ENCODE data around the gene DENND1C. TPM values are rescaled to one million over a fixed set of nuclear protein-coding genes. Genes with fewer than 3 reads are reported as not detected.

The DENND1C gene
- total and polyA plus RNA-seq, 8 donors, result 6.7 to 22.1 (median 18.8) TPM

DNA sequence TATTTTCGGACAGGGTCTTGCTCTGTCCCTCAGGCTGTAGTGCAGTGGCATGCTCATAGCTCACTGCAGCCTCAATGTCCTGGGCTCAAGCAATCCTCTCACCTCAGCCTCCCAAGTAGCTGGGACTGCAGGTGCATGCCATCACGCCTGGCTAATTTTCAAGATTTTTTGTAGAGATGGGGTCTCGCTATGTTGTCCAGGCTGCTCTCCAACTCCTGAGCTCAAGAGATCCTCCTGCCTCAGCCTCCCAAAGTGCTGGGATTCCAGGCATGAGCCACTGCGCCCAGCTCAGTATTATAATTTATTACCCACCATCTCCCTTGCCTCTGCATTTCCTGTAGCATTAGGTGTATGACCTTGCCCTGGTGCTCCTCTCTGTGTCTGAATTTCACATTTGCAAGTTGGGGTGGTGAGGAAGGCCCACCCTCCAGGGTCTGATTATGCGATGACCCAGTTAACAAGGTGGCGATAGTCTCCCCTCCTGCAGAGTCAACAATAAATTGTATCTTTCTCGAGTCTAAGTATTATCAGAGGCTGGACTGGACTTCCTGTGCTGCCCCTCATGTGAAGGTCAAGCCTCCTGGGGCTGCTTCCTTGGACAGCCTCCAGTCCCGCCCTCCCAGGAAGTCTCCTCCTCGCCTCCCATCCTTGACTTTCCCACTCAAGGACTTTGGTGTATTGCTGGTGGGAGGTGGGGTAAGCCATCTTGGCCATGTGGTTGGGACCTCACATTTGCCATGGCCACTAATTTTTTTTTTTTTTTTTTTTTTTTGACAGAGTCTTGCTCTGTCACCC lies 22.0 kb upstream of the DENND1C start:
- DNase-seq (no peak), ATAC-seq (no peak)
- Histone ChIP-seq H3K4me3 (no peak overlapping the region), H3K27ac (no peak overlapping the region), H3K4me1 (peaks cover 6 to 11% of the 10 kb centered on the region in 2 donors), H3K9me3 (no peaks in the 10 kb centered on the region), H3K27me3 (peaks cover 23 to 58% of the 10 kb centered on the region in 2 donors), H3K36me3 (no peaks in the 10 kb centered on the region)
- TF ChIP-seq, protein P1, sequence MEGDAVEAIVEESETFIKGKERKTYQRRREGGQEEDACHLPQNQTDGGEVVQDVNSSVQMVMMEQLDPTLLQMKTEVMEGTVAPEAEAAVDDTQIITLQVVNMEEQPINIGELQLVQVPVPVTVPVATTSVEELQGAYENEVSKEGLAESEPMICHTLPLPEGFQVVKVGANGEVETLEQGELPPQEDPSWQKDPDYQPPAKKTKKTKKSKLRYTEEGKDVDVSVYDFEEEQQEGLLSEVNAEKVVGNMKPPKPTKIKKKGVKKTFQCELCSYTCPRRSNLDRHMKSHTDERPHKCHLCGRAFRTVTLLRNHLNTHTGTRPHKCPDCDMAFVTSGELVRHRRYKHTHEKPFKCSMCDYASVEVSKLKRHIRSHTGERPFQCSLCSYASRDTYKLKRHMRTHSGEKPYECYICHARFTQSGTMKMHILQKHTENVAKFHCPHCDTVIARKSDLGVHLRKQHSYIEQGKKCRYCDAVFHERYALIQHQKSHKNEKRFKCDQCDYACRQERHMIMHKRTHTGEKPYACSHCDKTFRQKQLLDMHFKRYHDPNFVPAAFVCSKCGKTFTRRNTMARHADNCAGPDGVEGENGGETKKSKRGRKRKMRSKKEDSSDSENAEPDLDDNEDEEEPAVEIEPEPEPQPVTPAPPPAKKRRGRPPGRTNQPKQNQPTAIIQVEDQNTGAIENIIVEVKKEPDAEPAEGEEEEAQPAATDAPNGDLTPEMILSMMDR (IDR thresholded peaks at IDR 0.05), result no peak
- intact Hi-C loops (cut with DNase I), result no loop called here

DNA sequence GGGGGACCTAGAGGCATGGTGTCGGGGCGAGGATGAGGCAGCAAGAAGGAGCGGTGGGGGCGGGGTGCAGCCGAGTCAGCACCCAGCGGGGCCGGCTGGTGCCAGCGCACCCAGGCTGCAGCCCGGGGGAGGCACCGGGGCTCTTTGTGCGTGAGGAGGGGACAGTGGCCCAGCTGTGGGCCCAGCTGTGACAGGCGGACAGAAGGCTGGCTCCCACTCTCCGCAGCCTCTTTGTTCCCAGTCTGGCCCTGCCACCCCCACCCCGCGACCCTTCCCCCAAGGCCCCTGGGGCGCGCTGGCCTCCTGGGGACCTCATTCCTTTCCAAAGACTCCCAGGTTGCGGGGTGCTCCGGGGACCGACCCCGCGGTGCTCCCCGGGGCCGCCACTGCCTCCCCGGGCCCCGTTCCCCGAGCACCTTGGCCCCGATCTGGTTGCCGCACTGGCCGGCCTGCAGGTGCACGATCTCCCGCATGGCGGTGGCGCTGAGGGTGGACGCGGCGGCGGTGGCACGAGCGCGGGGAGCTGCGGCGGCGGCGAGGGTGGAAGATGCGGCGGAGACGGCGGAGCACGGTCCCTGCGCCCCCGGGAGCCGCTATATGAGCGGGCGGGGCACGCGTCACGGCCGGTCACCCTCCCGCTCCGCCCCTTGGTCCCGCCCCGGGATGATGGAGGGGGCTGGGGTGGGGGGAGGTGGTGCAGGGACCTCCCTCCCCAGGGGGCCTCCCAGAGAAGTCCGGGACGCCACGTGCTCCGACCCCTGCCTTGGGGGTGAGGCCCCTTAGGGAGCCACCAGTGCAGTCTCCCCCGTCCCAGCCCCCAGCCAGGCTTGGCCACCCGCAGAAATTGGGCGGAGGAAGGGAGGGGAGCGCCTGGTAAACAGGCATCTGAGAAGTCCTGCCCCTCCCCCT lies 20.4 kb upstream of the DENND1C start, which contains the start of gene TUBB4A:
TUBB4A (minus strand) TSS at position 570 of the 909 bp plus-strand sequence; CDS start at position 473, 97 bp downstream.
- peak; percentile 48 for ATAC-seq
- H3K36me3 ChIP-seq, result no peaks in the 10 kb centered on the region
- peak within 1 kb of the TSS; percentile 15 to 20 for H3K4me3 ChIP-seq
- H3K9me3 ChIP-seq, result no peaks in the 10 kb centered on the region
- peaks cover 23 to 58% of the 10 kb centered on the region in 2 donors for H3K27me3 ChIP-seq
- DNase-seq, result no peak
- TF ChIP-seq, protein P1 (IDR thresholded peaks at IDR 0.05), result no peak
- intact Hi-C loops (cut with DNase I), result no loop called here
- H3K4me1 ChIP-seq, result peaks cover 6 to 11% of the 10 kb centered on the region in 2 donors
- H3K27ac ChIP-seq, result no peak within 1 kb of the TSS

DNA sequence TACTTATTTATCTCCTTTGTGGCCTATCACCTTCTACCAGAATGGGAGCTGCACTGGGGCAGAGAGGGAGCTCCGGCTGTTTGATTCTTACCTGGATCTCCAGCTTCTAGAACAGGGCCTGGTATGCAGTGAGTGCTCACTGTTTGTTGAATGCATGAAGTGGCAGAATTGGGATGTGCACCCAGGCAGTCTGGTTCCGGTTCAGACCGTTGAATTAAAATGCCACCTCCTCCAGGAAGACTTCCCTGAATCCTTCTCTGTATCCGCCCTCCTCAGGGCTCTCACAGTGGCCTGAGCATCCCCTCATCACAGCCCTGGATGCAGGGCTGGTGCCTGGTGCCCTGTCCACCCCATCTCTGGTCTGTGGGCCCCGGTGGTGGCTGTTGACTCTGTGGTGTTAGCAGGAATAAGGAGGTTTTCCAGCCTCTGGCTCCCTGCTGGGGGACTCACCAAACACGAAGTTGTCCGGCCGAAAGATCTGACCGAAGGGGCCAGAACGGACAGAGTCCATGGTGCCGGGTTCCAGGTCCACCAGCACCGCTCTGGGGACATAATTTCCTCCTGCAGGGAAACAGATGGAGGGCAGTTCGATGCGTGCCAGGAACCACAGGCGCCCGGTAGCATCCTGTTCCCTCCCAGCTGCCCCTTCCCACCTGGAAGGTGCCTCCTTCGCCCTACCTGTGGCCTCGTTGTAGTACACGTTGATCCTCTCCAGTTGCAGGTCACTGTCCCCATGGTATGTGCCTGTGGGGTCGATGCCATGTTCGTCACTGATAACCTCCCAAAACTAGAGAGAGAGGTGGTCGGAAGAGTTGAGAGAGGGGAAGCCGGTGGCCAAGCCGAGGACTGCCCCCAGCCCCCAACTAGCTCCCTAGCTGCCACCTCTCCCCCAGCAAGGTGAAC lies 19.5 kb upstream of the DENND1C start:
- Histone ChIP-seq H3K9me3 (no peaks in the 10 kb centered on the region), H3K4me3 (no peak overlapping the region), H3K36me3 (no peaks in the 10 kb centered on the region), H3K27me3 (peaks cover 23 to 58% of the 10 kb centered on the region in 2 donors), H3K27ac (no peak overlapping the region), H3K4me1 (peaks cover 6 to 11% of the 10 kb centered on the region in 2 donors)
- ATAC-seq (no peak), DNase-seq (no peak)
- intact Hi-C loops (cut with DNase I), result no loop called here
- TF ChIP-seq, protein P1 (IDR thresholded peaks at IDR 0.05), result no peak

DNA sequence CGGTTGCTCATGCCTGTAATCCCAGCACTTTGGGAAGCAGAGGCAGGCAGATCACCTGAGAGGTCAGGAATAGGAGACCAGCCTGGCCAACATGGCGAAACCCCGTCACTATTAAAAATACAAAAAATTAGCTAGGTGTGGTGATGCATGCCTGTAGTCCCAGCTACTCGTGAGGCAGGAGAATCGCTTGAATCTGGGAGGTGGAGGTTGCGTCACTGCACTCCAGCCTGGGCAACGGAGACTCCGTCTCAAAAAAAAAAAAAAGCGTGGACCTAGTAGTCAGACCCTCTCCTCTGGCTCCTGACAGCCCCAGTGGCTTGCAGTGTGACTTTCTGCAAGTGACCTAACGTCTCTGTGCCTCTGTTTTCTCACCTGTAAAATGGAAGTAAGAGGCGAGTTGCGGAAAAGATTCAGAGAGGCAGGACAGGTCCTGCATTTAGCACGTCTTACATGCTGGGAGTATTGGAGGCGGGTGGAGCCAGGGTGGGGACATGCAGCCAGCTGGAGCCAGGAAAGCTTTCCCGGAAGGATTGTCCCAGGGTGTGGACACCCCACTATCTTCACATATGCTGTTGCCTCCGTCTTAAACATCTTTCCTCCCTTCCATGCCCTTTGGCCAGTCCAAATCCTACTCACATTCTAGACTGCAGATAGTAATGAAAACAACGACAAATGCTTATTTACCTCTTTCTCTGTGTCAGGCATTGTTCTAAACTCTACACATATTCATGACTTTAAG lies 17.6 kb upstream of the DENND1C start:
- H3K36me3 ChIP-seq, result no peaks in the 10 kb centered on the region
- ATAC-seq (no peak), DNase-seq (no peak)
- no peak overlapping the region for H3K27ac ChIP-seq
- no peak overlapping the region for H3K4me3 ChIP-seq
- TF ChIP-seq, protein P1 (IDR thresholded peaks at IDR 0.05), result no peak
- H3K27me3 ChIP-seq, result peaks cover 23 to 55% of the 10 kb centered on the region in 2 donors
- intact Hi-C loops (cut with DNase I), result no loop called here
- H3K9me3 ChIP-seq, result no peaks in the 10 kb centered on the region
- peaks cover 6 to 11% of the 10 kb centered on the region in 2 donors for H3K4me1 ChIP-seq

Data from left lung (tissue), 10 donors.